ENCODE data around the gene TUBA4A. TPM values are rescaled to one million over a fixed set of nuclear protein-coding genes. Genes with fewer than 3 reads are reported as not detected.
"Not testable (repeated sequence)": the region's sequence is repeated elsewhere in the genome, so short reads cannot be mapped to it uniquely, and the experiment has no call there.

TUBA4A gene
- total RNA-seq, 1 experiment from 2014 or later, result 14.9 TPM

DNA sequence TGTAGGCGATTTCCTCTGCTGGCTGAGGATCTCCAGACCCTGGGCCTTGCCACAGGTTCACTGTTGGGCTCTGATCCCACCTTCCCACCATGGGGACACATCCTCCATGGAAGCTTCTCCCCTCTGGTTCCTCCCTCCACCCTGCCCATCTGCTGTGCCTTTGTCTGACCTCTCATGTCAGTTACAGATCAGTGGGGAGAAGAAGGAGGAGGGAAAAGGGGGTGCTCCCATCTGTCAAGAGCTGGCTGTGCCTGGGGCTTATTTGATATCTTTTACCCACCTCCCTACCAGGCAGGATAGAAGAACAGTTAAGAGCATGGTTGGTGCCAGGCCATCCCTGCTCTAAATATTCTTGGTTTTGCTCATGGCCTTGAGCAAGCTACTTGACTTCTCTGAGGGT lies 13.2 kb upstream of the TUBA4A start:
- peaks cover 3% of the 10 kb centered on the region for H3K36me3 Mint-ChIP-seq (ENCODE audit: insufficient read depth, unreplicated experiment)
- Histone ChIP-seq H3K9me3 (no peaks in the 10 kb centered on the region), H3K27me3 (replicated peaks; ENCODE audit: control insufficient read depth, insufficient read depth, low read length) (no peaks in the 10 kb centered on the region), H3K4me3 (ENCODE audit: low read depth, low read length) (no peak overlapping the region), H3K36me3 (ENCODE audit: control insufficient read depth, insufficient read depth, low read length) (no peaks in the 10 kb centered on the region), H3K4me1 (peaks cover 7% of the 10 kb centered on the region)
- TF ChIP-seq, protein P1, sequence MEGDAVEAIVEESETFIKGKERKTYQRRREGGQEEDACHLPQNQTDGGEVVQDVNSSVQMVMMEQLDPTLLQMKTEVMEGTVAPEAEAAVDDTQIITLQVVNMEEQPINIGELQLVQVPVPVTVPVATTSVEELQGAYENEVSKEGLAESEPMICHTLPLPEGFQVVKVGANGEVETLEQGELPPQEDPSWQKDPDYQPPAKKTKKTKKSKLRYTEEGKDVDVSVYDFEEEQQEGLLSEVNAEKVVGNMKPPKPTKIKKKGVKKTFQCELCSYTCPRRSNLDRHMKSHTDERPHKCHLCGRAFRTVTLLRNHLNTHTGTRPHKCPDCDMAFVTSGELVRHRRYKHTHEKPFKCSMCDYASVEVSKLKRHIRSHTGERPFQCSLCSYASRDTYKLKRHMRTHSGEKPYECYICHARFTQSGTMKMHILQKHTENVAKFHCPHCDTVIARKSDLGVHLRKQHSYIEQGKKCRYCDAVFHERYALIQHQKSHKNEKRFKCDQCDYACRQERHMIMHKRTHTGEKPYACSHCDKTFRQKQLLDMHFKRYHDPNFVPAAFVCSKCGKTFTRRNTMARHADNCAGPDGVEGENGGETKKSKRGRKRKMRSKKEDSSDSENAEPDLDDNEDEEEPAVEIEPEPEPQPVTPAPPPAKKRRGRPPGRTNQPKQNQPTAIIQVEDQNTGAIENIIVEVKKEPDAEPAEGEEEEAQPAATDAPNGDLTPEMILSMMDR (IDR thresholded peaks at IDR 0.05; ENCODE audit: insufficient read depth in 1 of 2, low read depth in 1 of 2, low read length in 1 of 2, severe bottlenecking in 1 of 2, unreplicated experiment in 1 of 2), result no peak
- DNase-seq, result no peak
- intact Hi-C loops (cut with micrococcal nuclease; ENCODE audit: unreplicated experiment), result no loop called here
- CTCF ChIA-PET, result no interaction called here
- H3K9me3 Mint-ChIP-seq (ENCODE audit: unreplicated experiment), result no peaks in the 10 kb centered on the region
- no peaks in the 10 kb centered on the region for H3K27me3 Mint-ChIP-seq (ENCODE audit: insufficient read depth, unreplicated experiment)
- no peak overlapping the region for H3K27ac Mint-ChIP-seq (ENCODE audit: unreplicated experiment)
- no peak overlapping the region for H3K4me3 Mint-ChIP-seq (ENCODE audit: unreplicated experiment)
- no TSS peak for BruUV-seq (replicated peaks)
- H3K4me1 Mint-ChIP-seq (ENCODE audit: low read depth, unreplicated experiment), result peaks cover 5% of the 10 kb centered on the region
- POLR2A ChIA-PET, result no interaction called here

DNA sequence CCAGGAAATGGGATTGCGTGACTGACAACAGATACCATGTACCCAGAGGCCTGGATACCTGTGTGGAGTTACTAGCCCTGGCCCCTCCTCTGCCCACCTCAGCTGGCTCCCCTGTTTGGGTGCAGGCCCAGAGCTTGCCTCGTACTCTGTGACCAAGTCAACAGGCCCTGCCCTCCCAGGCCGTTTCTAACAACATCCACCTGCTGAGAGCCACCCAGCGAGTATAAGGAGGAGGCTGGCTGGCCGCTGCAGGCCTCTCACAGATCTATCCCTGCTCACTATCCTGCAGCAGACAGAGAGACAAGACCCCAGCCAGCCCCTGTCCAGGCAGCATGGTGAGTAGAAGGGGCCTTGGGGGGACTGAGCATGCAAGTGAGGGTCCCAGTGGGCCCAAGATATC lies 12.5 kb upstream of the TUBA4A start:
- CTCF ChIA-PET, result no interaction called here
- POLR2A ChIA-PET, result no interaction called here
- Mint-ChIP-seq H3K27ac (ENCODE audit: unreplicated experiment) (no peak overlapping the region), H3K36me3 (ENCODE audit: insufficient read depth, unreplicated experiment) (no peaks in the 10 kb centered on the region), H3K9me3 (ENCODE audit: unreplicated experiment) (no peaks in the 10 kb centered on the region), H3K4me3 (ENCODE audit: unreplicated experiment) (no peak overlapping the region), H3K27me3 (ENCODE audit: insufficient read depth, unreplicated experiment) (peaks cover 4% of the 10 kb centered on the region), H3K4me1 (ENCODE audit: low read depth, unreplicated experiment) (peaks cover 5% of the 10 kb centered on the region)
- DNase-seq, result no peak
- no TSS peak for BruUV-seq (replicated peaks)
- Histone ChIP-seq H3K4me3 (ENCODE audit: low read depth, low read length) (no peak overlapping the region), H3K27me3 (replicated peaks; ENCODE audit: control insufficient read depth, insufficient read depth, low read length) (no peaks in the 10 kb centered on the region), H3K9me3 (no peaks in the 10 kb centered on the region), H3K4me1 (peaks cover 7% of the 10 kb centered on the region), H3K36me3 (ENCODE audit: control insufficient read depth, insufficient read depth, low read length) (no peaks in the 10 kb centered on the region)
- TF ChIP-seq, protein P1 (IDR thresholded peaks at IDR 0.05; ENCODE audit: insufficient read depth in 1 of 2, low read depth in 1 of 2, low read length in 1 of 2, severe bottlenecking in 1 of 2, unreplicated experiment in 1 of 2), result no peak
- intact Hi-C loops (cut with micrococcal nuclease; ENCODE audit: unreplicated experiment), result no loop called here

DNA sequence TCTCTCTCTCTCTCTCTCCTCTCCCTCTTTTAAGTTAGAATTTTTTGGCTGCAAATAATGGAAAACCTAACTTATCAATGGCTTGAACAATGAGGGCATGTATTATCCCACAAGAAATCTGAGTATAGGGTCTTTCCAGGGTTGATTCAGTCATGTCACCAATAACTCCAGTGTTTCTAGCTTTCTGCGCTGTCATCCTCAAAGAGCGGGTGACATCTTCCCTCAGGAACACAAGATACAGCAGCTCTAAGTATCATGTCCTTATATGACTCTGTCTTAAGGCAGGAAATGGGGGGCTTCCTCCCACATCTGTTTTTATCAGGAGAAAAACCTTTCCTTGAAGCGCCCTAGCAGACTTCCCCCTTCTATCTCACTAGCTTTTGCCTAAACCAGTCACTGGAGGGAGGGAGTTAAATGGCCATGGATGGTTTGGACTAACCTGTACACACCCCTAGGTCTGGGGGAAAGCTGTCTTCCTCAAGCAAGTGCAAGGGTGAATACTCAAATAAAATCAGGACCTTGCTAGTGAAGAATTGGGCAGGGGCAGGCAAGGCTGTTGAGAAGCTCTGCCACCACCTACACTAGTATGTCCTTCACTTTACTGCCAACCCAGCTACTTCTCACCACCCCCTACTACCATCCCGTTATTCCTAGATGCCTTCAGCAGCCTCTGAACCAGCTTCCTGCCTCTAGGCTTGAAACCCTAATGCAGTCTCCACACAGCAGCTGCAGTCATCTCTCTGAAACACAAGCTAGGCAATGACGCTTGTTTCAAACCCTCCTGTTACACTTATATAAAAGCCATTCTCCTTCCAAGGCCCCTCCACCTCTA lies 7.5 kb upstream of the TUBA4A start:
- no peak for DNase-seq
- intact Hi-C loops (cut with micrococcal nuclease; ENCODE audit: unreplicated experiment), result no loop called here
- H3K27me3 Mint-ChIP-seq (ENCODE audit: insufficient read depth, unreplicated experiment), result peaks cover 13% of the 10 kb centered on the region

DNA sequence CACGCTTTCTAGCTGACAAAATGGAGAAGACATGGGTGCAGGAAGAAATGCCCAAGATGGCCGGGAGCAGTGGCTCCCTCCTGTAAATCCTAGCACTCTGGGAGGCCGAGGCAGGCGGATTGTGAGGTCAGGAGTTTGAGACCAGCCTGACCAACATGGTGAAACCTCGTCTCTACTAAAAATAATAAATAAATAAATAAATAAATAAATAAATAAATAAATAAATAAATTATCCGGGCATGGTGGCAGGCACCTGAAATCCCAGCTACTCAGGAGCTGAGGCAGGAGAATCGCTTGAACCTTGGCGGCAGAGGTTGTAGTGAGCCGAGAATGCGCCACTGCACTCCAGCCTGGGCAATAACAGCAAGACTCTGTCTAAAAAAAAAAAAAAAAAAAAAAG lies 5.2 kb upstream of the TUBA4A start:
- H3K4me1 Mint-ChIP-seq (ENCODE audit: low read depth, unreplicated experiment); H3K27me3 ChIP-seq (replicated peaks; ENCODE audit: control insufficient read depth, insufficient read depth, low read length); H3K27ac Mint-ChIP-seq (ENCODE audit: unreplicated experiment); BruUV-seq (replicated peaks); CTCF ChIA-PET; H3K36me3 ChIP-seq (ENCODE audit: control insufficient read depth, insufficient read depth, low read length); H3K4me3 Mint-ChIP-seq (ENCODE audit: unreplicated experiment); H3K9me3 ChIP-seq; H3K36me3 Mint-ChIP-seq (ENCODE audit: insufficient read depth, unreplicated experiment); H3K4me1 ChIP-seq; H3K4me3 ChIP-seq (ENCODE audit: low read depth, low read length); intact Hi-C loops (cut with micrococcal nuclease; ENCODE audit: unreplicated experiment); H3K9me3 Mint-ChIP-seq (ENCODE audit: unreplicated experiment); DNase-seq: not testable (repeated sequence)
- H3K27me3 Mint-ChIP-seq (ENCODE audit: insufficient read depth, unreplicated experiment), result peaks cover 16% of the 10 kb centered on the region
- POLR2A ChIA-PET, result interaction anchor here (0.6 kb wide), 1 partner anchor 52 kb away, joined by 4 read pairs; no protein-coding TSS in a partner anchor

More for the DNA sequence above, 7.5 kb upstream of the TUBA4A start:
- Histone ChIP-seq H3K9me3 (no peaks in the 10 kb centered on the region), H3K27me3 (replicated peaks; ENCODE audit: control insufficient read depth, insufficient read depth, low read length) (no peaks in the 10 kb centered on the region), H3K36me3 (ENCODE audit: control insufficient read depth, insufficient read depth, low read length) (no peaks in the 10 kb centered on the region), H3K4me1 (no peaks in the 10 kb centered on the region), H3K4me3 (ENCODE audit: low read depth, low read length) (no peak overlapping the region)
- Mint-ChIP-seq H3K27ac (ENCODE audit: unreplicated experiment) (no peak overlapping the region), H3K36me3 (ENCODE audit: insufficient read depth, unreplicated experiment) (no peaks in the 10 kb centered on the region), H3K4me1 (ENCODE audit: low read depth, unreplicated experiment) (no peaks in the 10 kb centered on the region), H3K9me3 (ENCODE audit: unreplicated experiment) (no peaks in the 10 kb centered on the region), H3K4me3 (ENCODE audit: unreplicated experiment) (no peak overlapping the region)
- TF ChIP-seq, protein P1 (IDR thresholded peaks at IDR 0.05; ENCODE audit: insufficient read depth in 1 of 2, low read depth in 1 of 2, low read length in 1 of 2, severe bottlenecking in 1 of 2, unreplicated experiment in 1 of 2), result no peak
- no TSS peak for BruUV-seq (replicated peaks)
- POLR2A ChIA-PET, result interaction anchor here (0.8 kb wide), 1 partner anchor 13 kb away, joined by 3 read pairs; no protein-coding TSS in a partner anchor
- CTCF ChIA-PET, result interaction anchor here (0.5 to 2.0 kb wide), 2 partner anchors 34 to 66 kb away, joined by 3 to 8 read pairs; no protein-coding TSS in a partner anchor
